IgD-negative memory B cell (primary cell): Measurements from ENCODE around the gene RPF1. TPM values are rescaled to one million over a fixed set of nuclear protein-coding genes. Genes with fewer than 3 reads are reported as not detected.
"Not testable (repeated sequence)": the region's sequence is repeated elsewhere in the genome, so short reads cannot be mapped to it uniquely, and the experiment has no call there.

ENCODE experiments used
- H3K27ac Mint-ChIP-seq, 3 donors: one replicate each; pipeline ENCODE4 v1.8.0; 2020 to 2022; ENCODE audit warnings: mild to moderate bottlenecking in 3 of 3, mixed read lengths in 3 of 3, moderate library complexity in 1 of 3
- H3K27me3 Mint-ChIP-seq: one replicate; pipeline ENCODE4 v1.8.0; 2021; ENCODE audit warnings: mixed read lengths
- H3K36me3 Mint-ChIP-seq: one replicate; pipeline ENCODE4 v1.8.0; 2020; ENCODE audit warnings: mild to moderate bottlenecking, mixed read lengths
- H3K4me1 Mint-ChIP-seq, 3 donors: one replicate each; pipeline ENCODE4 v1.8.0; 2020 to 2022; ENCODE audit warnings: mixed read lengths in 3 of 3, mild to moderate bottlenecking in 1 of 3
- H3K4me3 Mint-ChIP-seq, 4 donors: one replicate each; pipeline ENCODE4 v1.8.0; 2020 to 2022; ENCODE audit warnings: mild to moderate bottlenecking in 4 of 4, mixed read lengths in 4 of 4, moderate library complexity in 3 of 4
- H3K9me3 Mint-ChIP-seq, 3 donors: one replicate each; pipeline ENCODE4 v1.8.0; 2020 to 2021; ENCODE audit warnings: mixed read lengths in 3 of 3, mild to moderate bottlenecking in 1 of 3
- polyA plus RNA-seq: library from polyadenylated mRNA; unstranded; fragments of 300-500 nt; fragmentation: Illumina TruSeq; gene quantifications from one replicate; pipeline ENCODE4 v1.2.3, GENCODE V29; 2021

RPF1 gene
- polyA plus RNA-seq, 1 donor from 2014 or later: 55.2 TPM

DNA sequence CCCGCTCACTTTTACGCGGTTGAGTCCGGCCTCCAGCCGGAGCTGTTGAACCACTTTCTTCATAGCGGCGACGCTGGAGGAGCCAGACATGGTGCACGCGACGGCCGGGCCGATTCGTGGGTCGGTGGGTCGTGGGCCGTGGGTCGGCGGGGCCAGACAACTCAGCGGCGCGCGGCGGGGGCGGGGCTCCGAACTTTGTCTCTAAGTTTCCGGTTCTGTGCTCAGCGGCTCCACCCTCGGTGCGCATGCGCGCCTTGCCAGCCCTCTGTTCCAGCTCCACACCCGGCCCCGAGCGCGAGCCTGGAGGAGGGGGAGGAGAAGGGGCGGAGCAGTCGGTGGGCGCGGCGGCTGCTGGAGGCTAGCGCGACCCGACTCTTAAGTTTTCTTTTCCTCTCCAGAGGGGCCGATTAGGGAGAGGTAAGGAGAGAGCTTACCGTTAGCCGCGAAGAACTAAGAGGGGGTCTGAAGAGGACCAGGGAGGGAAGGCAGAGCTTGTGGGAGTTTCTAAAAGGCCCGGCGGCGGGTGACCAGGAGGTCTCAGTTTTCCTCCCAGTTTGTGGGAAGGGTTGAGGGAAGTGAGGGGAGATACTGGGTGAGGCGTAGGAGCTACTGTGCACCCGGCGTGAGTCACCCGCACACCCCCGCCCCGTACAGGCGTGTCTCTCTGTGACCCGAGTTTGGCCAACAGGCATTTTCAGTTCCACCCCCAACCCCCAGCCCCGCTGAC lies 27.1 kb downstream of the RPF1 start, which contains the start of the genes GNG5 and SPATA1:
GNG5 (minus strand) TSS at position 580 of the 727 bp plus-strand sequence; CDS start at position 90, 490 bp downstream.
SPATA1 (plus strand) TSS at position 385 of the 727 bp plus-strand sequence. CDS start 9,974 bp downstream, outside the sequence.
- Mint-ChIP-seq H3K36me3 (no peaks in the 10 kb centered on the region), H3K27ac (peak within 1 kb of the TSS; percentile 77 to 97 (median 93)), H3K9me3 (no peaks in the 10 kb centered on the region), H3K4me1 (peaks cover 33 to 37% (median 35%) of the 10 kb centered on the region in 3 donors), H3K4me3 (peak within 1 kb of the TSS; percentile 90 to 99 (median 98)), H3K27me3 (no peaks in the 10 kb centered on the region)

DNA sequence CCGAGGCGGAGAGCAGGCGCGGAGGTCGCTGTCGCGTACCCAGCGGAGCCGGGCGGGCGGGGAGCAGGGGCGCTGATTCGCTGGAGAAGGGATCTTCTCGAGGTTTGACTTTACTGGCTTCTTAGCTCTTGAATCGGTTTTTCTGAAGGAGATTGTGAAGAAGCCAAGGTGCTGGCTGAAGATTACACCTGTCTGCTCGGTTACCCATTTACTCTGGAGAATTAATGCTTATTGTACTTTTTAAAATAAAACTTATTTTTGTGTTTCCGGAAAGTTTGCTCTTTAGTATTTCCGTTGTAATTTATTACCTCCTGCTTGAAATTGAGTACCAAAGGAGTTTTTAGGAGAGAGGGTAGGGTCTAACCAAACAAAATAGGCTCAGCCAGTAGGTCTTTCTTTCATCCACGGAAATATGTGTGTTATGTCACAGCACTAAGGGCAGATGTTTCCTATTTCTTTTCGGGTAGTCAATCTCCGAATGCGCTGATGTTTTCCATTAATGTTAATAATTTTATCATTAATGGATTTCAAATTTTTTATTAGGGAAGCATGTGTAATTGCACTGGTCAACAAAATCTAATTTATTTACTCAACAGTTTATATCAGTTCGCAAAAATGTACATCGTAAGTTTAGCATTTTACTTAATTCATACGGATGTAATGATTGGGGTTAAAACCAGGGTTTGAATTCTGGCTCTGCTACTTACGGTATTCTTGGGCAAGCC lies 27.8 kb downstream of the RPF1 start:
- peaks cover 27 to 31% (median 29%) of the 10 kb centered on the region in 3 donors for H3K4me1 Mint-ChIP-seq
- H3K27ac Mint-ChIP-seq: peak overlapping the region; percentile 77 to 94 (median 93)
- H3K27me3 Mint-ChIP-seq: no peaks in the 10 kb centered on the region
- H3K9me3 Mint-ChIP-seq: no peaks in the 10 kb centered on the region
- H3K4me3 Mint-ChIP-seq: peak overlapping the region; percentile 90 to 99 (median 96)
- H3K36me3 Mint-ChIP-seq: no peaks in the 10 kb centered on the region

DNA sequence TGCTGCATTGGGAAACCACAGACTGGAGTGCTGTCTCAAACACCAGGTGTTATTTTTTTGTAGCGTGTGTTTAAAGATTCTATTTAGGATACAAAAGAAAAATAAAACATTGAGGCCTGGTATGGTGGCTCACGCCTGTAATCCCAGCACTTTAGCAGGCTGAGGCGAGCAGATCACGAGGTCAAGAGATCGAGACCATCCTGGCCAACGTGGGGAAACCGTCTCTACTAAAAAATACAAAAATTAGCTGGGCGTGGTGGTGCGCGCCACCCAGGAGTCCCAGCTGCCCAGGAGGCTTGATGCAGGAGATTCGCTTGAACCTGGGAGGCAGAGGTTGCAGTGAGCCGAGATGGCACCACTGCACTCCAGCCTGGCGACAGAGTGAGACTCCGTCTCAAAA lies 28.8 kb downstream of the RPF1 start:
- H3K36me3 Mint-ChIP-seq, H3K4me3 Mint-ChIP-seq, H3K27ac Mint-ChIP-seq, H3K9me3 Mint-ChIP-seq, H3K27me3 Mint-ChIP-seq: not testable (repeated sequence)
- H3K4me1 Mint-ChIP-seq: peaks cover 24 to 29% (median 29%) of the 10 kb centered on the region in 3 donors

GRCh38 chr1:84508510-84508909 lies 29.4 kb downstream of the RPF1 start:
- Mint-ChIP-seq H3K27me3 (no peaks in the 10 kb centered on the region), H3K4me1 (peaks cover 18 to 23% (median 22%) of the 10 kb centered on the region in 3 donors), H3K9me3 (no peaks in the 10 kb centered on the region), H3K36me3 (no peaks in the 10 kb centered on the region), H3K4me3 (peak overlapping the region in 1 of 4 donors; percentile 77), H3K27ac (no peak overlapping the region)

GRCh38 chr1:84509029-84509428 lies 30.0 kb downstream of the RPF1 start:
- H3K4me3 Mint-ChIP-seq: peak overlapping the region in 2 of 4 donors; percentile 22 to 39
- peaks cover 13 to 20% (median 18%) of the 10 kb centered on the region in 3 donors for H3K4me1 Mint-ChIP-seq
- H3K27ac Mint-ChIP-seq: peak overlapping the region in 1 of 3 donors; percentile 77
- H3K27me3 Mint-ChIP-seq: no peaks in the 10 kb centered on the region
- H3K36me3 Mint-ChIP-seq: no peaks in the 10 kb centered on the region
- no peaks in the 10 kb centered on the region for H3K9me3 Mint-ChIP-seq

GRCh38 chr1:84510165-84510564 lies 31.1 kb downstream of the RPF1 start:
- Mint-ChIP-seq H3K9me3 (no peaks in the 10 kb centered on the region), H3K27ac (no peak overlapping the region), H3K36me3 (no peaks in the 10 kb centered on the region), H3K4me1 (peaks cover 5 to 9% (median 6%) of the 10 kb centered on the region in 3 donors), H3K4me3 (no peak overlapping the region), H3K27me3 (no peaks in the 10 kb centered on the region)

- Mint-ChIP-seq H3K36me3 (no peaks in the 10 kb centered on the region), H3K27me3 (no peaks in the 10 kb centered on the region), H3K4me1 (peaks cover 4 to 6% (median 6%) of the 10 kb centered on the region in 3 donors), H3K27ac (no peak overlapping the region), H3K9me3 (no peaks in the 10 kb centered on the region), H3K4me3 (no peak overlapping the region)
Measured at GRCh38 chr1:84510668-84511067, 31.6 kb downstream of the RPF1 start.

- Mint-ChIP-seq H3K27me3 (no peaks in the 10 kb centered on the region), H3K36me3 (peaks cover 10% of the 10 kb centered on the region), H3K4me3 (no peak overlapping the region), H3K4me1 (no peaks in the 10 kb centered on the region), H3K9me3 (peaks cover 0 to 2% (median 0%) of the 10 kb centered on the region in 3 donors), H3K27ac (no peak overlapping the region)
Measured at GRCh38 chr1:84524590-84524989, 45.5 kb downstream of the RPF1 start.

DNA sequence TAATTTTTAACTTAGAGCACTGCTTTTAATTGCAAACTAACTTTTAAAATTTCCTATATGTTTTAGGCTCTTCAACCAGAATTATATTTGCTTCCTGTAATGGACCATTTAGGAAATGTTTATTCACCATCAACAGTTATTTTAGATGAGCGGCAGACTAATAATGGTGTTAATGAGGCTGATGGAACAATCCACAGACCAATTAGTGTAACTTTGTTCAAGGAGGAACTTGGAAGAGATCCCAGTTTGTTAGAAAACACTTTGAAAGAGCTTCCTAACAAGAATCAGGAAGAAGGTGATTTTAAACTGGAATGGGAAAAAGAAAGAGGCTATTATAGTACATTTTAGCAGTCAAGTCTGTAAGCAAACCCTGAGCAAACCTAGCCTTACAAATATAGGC lies 46.7 kb downstream of the RPF1 start:
- Mint-ChIP-seq H3K4me3 (no peak overlapping the region), H3K27ac (no peak overlapping the region), H3K9me3 (peaks cover 0 to 2% (median 0%) of the 10 kb centered on the region in 3 donors), H3K27me3 (no peaks in the 10 kb centered on the region), H3K36me3 (peaks cover 10% of the 10 kb centered on the region), H3K4me1 (no peaks in the 10 kb centered on the region)

DNA sequence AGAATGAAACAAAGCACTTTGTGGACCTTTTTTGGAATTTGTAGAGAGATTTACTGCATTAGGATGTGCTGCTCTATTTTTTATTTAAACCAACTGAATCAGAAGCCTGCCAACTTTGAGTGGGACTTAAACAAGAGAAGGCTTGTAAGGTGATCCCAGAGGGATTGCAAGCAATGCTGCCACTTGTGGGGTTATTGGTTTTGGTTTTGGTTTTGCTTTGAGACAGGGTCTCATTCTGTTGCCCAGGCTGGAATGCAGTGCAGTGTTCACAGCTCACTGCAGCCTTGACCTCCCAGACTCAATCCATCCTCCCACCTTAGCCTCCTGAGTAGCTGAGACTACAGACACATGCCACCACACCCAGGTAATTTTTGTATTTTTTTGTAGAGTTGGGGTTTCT lies 59.5 kb downstream of the RPF1 start:
- Mint-ChIP-seq H3K4me3 (no peak overlapping the region), H3K36me3 (peaks cover 10% of the 10 kb centered on the region), H3K4me1 (peaks cover 0 to 7% (median 2%) of the 10 kb centered on the region in 3 donors)

DNA sequence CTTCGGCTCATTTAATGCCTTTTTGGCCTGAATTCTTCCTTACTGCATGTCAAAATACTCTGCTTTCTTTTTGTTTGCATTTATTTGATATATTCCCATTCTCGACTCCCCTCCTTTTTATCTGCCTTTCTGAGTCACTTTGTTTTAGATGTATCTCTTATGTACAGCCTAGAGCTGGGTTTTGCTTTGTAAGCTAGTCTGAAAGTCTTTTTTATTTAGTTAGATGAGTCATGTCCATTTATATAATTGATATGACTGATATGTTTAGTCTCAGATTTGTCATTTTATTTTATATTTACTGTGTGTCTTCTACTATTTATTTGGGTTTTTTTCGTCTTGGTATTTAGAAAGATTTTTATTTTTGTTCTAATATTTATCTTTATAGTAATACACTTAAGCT lies 60.9 kb downstream of the RPF1 start:
- H3K36me3 Mint-ChIP-seq: peaks cover 10% of the 10 kb centered on the region
- no peaks in the 10 kb centered on the region for H3K9me3 Mint-ChIP-seq
- no peaks in the 10 kb centered on the region for H3K27me3 Mint-ChIP-seq
- H3K4me3 Mint-ChIP-seq: no peak overlapping the region
- peaks cover 0 to 7% (median 2%) of the 10 kb centered on the region in 3 donors for H3K4me1 Mint-ChIP-seq
- no peak overlapping the region for H3K27ac Mint-ChIP-seq

More for the DNA sequence above, 59.5 kb downstream of the RPF1 start:
- H3K9me3 Mint-ChIP-seq: no peaks in the 10 kb centered on the region
- no peak overlapping the region for H3K27ac Mint-ChIP-seq
- H3K27me3 Mint-ChIP-seq: no peaks in the 10 kb centered on the region

GRCh38 chr1:84540759-84541158 lies 61.7 kb downstream of the RPF1 start:
- peaks cover 0 to 7% (median 2%) of the 10 kb centered on the region in 3 donors for H3K4me1 Mint-ChIP-seq
- no peak overlapping the region for H3K27ac Mint-ChIP-seq
- H3K36me3 Mint-ChIP-seq: peaks cover 8% of the 10 kb centered on the region
- H3K4me3 Mint-ChIP-seq: no peak overlapping the region
- no peaks in the 10 kb centered on the region for H3K27me3 Mint-ChIP-seq
- no peaks in the 10 kb centered on the region for H3K9me3 Mint-ChIP-seq

DNA sequence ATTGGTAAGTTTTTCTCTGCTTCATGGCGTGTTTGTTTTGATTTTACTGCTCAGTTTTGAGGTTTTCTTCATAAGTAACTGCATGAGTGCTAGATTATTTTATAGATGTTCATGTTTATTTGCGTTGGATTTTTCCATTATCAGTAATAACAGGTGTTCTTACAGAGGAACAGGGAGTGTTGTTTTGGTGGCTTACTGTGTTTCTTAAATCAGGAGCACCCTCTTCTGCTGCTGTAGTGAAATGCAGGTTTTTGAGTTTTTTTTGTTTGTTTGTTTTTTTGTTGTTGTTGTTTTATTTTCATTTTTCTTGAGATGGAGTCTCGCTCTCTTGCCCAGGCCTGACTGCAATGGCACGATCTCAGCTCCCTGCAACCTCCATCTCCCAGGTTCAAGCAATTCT lies 62.6 kb downstream of the RPF1 start:
- H3K36me3 Mint-ChIP-seq: peaks cover 8% of the 10 kb centered on the region
- H3K9me3 Mint-ChIP-seq: no peaks in the 10 kb centered on the region
- H3K27ac Mint-ChIP-seq: no peak overlapping the region
- H3K27me3 Mint-ChIP-seq: no peaks in the 10 kb centered on the region
- no peak overlapping the region for H3K4me3 Mint-ChIP-seq
- H3K4me1 Mint-ChIP-seq: peaks cover 0 to 7% (median 2%) of the 10 kb centered on the region in 3 donors
